ENCODE data around the gene PLCB4.

The PLCB4 gene

GRCh38 chr20:9110916-9111432 is 42.1 kb downstream of the PLCB4 start:
- TF ChIP-seq CTCF (IDR thresholded peaks at IDR 0.05; ENCODE audit: low read length, missing control alignments) = no peak
- no peak for DNase-seq (ENCODE audit: low read depth)

GRCh38 chr20:9112541-9113515 is 43.9 kb downstream of the PLCB4 start:
- no peak for TF ChIP-seq CTCF (IDR thresholded peaks at IDR 0.05; ENCODE audit: low read length, missing control alignments)
- no peak overlapping the region for H3K4me3 ChIP-seq (replicated peaks; ENCODE audit: low read depth, low read length)
- peak; percentile 86 for DNase-seq (ENCODE audit: low read depth)

More at GRCh38 chr20:9110916-9111432, 42.1 kb downstream of the PLCB4 start:
- H3K4me3 ChIP-seq (replicated peaks; ENCODE audit: low read depth, low read length) = no peak overlapping the region

- DNase-seq (ENCODE audit: low read depth) = no peak
- H3K4me3 ChIP-seq (replicated peaks; ENCODE audit: low read depth, low read length) = no peak overlapping the region
- TF ChIP-seq CTCF (IDR thresholded peaks at IDR 0.05; ENCODE audit: low read length, missing control alignments) = no peak
These were observed 45.8 kb downstream of the PLCB4 start for GRCh38 chr20:9114709-9115108.

- no peak for DNase-seq (ENCODE audit: low read depth)
- no peak for TF ChIP-seq CTCF (IDR thresholded peaks at IDR 0.05; ENCODE audit: low read length, missing control alignments)
- no peak overlapping the region for H3K4me3 ChIP-seq (replicated peaks; ENCODE audit: low read depth, low read length)
These were observed 48.7 kb downstream of the PLCB4 start for GRCh38 chr20:9117548-9117947.

GRCh38 chr20:9119776-9120175 is 50.9 kb downstream of the PLCB4 start:
- no peak for DNase-seq (ENCODE audit: low read depth)
- H3K4me3 ChIP-seq (replicated peaks; ENCODE audit: low read depth, low read length) = no peak overlapping the region
- TF ChIP-seq CTCF (IDR thresholded peaks at IDR 0.05; ENCODE audit: low read length, missing control alignments) = no peak

- TF ChIP-seq CTCF (IDR thresholded peaks at IDR 0.05; ENCODE audit: low read length, missing control alignments) = no peak
- no peak for DNase-seq (ENCODE audit: low read depth)
- no peak overlapping the region for H3K4me3 ChIP-seq (replicated peaks; ENCODE audit: low read depth, low read length)
These were observed 52.3 kb downstream of the PLCB4 start for GRCh38 chr20:9121211-9121610.

All from fibroblast of pulmonary artery (primary cell).